Left ventricle myocardium inferior (tissue), 1 donor: ENCODE results near the gene PPM1E. TPM values are rescaled to one million over a fixed set of nuclear protein-coding genes. Genes with fewer than 3 reads are reported as not detected.

Experiments used
- DNase-seq: peaks from one replicate; pipeline ENCODE4 v3.0.0-alpha.2; 2020
- H3K27ac ChIP-seq: fragments of 200-600 bp; replicated peaks from 2 replicates; pipeline ENCODE4 v1.8.0; 2021
- H3K27me3 ChIP-seq: fragments of 200-600 bp; 2 replicates; pipeline ENCODE4 v1.8.0; 2021; ENCODE audit warnings: low read depth
- H3K36me3 ChIP-seq: fragments of 200-600 bp; 2 replicates; pipeline ENCODE4 v1.8.0; 2021
- H3K4me1 ChIP-seq: fragments of 200-600 bp; 2 replicates; pipeline ENCODE4 v1.8.0; 2021
- H3K4me3 ChIP-seq: fragments of 200-600 bp; 2 replicates; pipeline ENCODE4 v1.8.0; 2021; ENCODE audit warnings: mild to moderate bottlenecking, moderate library complexity
- H3K9me3 ChIP-seq: fragments of 200-600 bp; replicated peaks from 2 replicates; pipeline ENCODE4 v1.8.0; 2021
- intact Hi-C: fragments of 100-400 bp; cut with micrococcal nuclease; formaldehyde crosslinking; loops from one replicate; pipeline ENCODE4 v1.11.0; 2022
- total RNA-seq: library from RNA; stranded (reverse); fragmentation: NEBNext Ultra II Directional; extraction: Animal tissue kit (Norgen Biotek cat#: 25700); gene quantifications from one replicate; pipeline ENCODE4 v1.2.1, GENCODE V29; 2021
- TF ChIP-seq, protein P1 (sequence below): fragments of 200-600 bp; IDR thresholded peaks from 2 replicates; pipeline ENCODE4 v1.8.0; 2021; ENCODE audit warnings: antibody characterized with exemption, mild to moderate bottlenecking, borderline replicate concordance
- donor health status: DM: no; HTN: yes; CAD: no; lungs with severe emphysema.

PPM1E gene
- total RNA-seq, 1 donor from 2014 or later: 0.80 TPM

DNA sequence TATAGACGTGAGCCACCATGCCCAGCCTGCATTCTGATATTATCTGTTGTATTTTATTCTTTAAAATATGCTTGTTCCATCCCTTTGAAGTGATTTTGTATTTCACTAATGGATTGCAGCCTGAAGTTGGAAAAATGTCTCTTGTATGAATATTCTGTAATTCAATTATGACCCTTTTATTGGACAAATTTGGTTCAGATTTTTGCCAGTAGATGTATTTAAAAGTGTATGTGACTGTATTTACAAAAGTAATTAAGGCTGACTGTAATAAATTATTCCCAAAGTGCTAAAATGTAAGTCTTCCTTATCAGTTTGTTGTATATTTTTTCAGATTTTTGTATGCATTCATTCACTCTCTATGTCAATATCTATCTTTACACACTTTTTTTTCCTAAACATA is 23.8 kb downstream of the PPM1E start:
- no peaks in the 10 kb centered on the region for H3K4me1 ChIP-seq
- intact Hi-C loops: no loop called here
- H3K9me3 ChIP-seq: no peaks in the 10 kb centered on the region
- H3K36me3 ChIP-seq: no peaks in the 10 kb centered on the region
- peaks cover 5% of the 10 kb centered on the region for H3K27me3 ChIP-seq
- no peak overlapping the region for H3K4me3 ChIP-seq
- no peak overlapping the region for H3K27ac ChIP-seq
- TF ChIP-seq, protein P1, sequence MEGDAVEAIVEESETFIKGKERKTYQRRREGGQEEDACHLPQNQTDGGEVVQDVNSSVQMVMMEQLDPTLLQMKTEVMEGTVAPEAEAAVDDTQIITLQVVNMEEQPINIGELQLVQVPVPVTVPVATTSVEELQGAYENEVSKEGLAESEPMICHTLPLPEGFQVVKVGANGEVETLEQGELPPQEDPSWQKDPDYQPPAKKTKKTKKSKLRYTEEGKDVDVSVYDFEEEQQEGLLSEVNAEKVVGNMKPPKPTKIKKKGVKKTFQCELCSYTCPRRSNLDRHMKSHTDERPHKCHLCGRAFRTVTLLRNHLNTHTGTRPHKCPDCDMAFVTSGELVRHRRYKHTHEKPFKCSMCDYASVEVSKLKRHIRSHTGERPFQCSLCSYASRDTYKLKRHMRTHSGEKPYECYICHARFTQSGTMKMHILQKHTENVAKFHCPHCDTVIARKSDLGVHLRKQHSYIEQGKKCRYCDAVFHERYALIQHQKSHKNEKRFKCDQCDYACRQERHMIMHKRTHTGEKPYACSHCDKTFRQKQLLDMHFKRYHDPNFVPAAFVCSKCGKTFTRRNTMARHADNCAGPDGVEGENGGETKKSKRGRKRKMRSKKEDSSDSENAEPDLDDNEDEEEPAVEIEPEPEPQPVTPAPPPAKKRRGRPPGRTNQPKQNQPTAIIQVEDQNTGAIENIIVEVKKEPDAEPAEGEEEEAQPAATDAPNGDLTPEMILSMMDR: no peak
- DNase-seq: no peak

- no peaks in the 10 kb centered on the region for H3K4me1 ChIP-seq
- H3K9me3 ChIP-seq: no peaks in the 10 kb centered on the region
- no peak overlapping the region for H3K4me3 ChIP-seq
- no peaks in the 10 kb centered on the region for H3K36me3 ChIP-seq
- no peak for DNase-seq
- intact Hi-C loops: no loop called here
- no peak overlapping the region for H3K27ac ChIP-seq
- TF ChIP-seq, protein P1: no peak
- peaks cover 4% of the 10 kb centered on the region for H3K27me3 ChIP-seq
These were observed 27.7 kb downstream of the PPM1E start for GRCh38 chr17:58783380-58783779.

DNA sequence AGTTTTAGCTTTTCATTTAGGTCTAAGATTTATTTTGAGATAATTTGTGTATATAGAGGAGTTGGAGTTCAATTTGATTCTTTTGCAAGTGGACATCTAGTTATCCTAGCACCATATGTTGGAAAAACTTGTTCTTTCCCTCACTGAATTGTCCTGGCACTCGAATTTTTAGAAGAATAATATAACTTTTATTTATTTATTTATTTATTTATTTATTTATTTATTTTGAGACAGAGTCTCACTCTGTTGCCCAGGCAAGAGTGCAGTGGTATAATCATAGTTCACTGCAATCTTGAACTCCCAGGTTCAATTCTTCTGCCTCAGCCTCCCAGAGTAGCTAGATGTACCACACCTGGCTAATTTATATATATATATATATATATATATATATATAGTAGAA is 29.4 kb downstream of the PPM1E start:
- Histone ChIP-seq H3K9me3 (no peaks in the 10 kb centered on the region), H3K4me3 (no peak overlapping the region), H3K36me3 (no peaks in the 10 kb centered on the region), H3K27me3 (peaks cover 4% of the 10 kb centered on the region), H3K4me1 (no peaks in the 10 kb centered on the region), H3K27ac (no peak overlapping the region)
- TF ChIP-seq, protein P1: no peak
- intact Hi-C loops: no loop called here
- no peak for DNase-seq

GRCh38 chr17:58786586-58787295 is 31.1 kb downstream of the PPM1E start:
- H3K27ac ChIP-seq: no peak overlapping the region
- DNase-seq: no peak
- no peaks in the 10 kb centered on the region for H3K36me3 ChIP-seq
- no peaks in the 10 kb centered on the region for H3K9me3 ChIP-seq
- H3K4me1 ChIP-seq: no peaks in the 10 kb centered on the region
- intact Hi-C loops: no loop called here
- H3K4me3 ChIP-seq: no peak overlapping the region
- peaks cover 4% of the 10 kb centered on the region for H3K27me3 ChIP-seq
- TF ChIP-seq, protein P1: no peak

DNA sequence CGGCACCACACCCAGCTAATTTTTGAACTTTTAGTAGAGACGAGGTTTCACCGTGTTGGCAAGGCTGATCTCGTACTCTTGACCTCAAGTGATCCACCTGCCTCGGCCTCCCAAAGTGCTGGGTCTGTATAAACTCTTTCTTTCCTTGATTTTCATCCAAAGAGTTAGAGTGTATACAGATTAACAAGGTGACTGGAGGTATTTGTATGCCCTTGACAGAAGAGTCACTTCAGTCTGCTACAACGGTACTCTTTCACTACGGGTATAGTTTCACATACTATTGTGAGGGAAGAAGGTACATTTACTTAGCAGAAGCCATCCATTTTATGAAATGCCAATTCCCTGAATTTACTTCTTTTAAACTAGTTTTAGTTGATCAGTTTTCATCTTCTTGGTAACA is 32.5 kb downstream of the PPM1E start:
- no peaks in the 10 kb centered on the region for H3K4me1 ChIP-seq
- H3K27me3 ChIP-seq: peaks cover 4% of the 10 kb centered on the region
- TF ChIP-seq, protein P1: no peak
- intact Hi-C loops: no loop called here
- no peaks in the 10 kb centered on the region for H3K36me3 ChIP-seq
- no peak overlapping the region for H3K4me3 ChIP-seq
- no peaks in the 10 kb centered on the region for H3K9me3 ChIP-seq
- H3K27ac ChIP-seq: no peak overlapping the region
- DNase-seq: no peak
